Activated T-helper 1 cell treated with anti-CD3 and anti-CD28 coated beads, Interleukin-2, amount 50 U/mL, for 16 hours (primary cell): ENCODE results near the gene PCDH9.
"Not testable (repeated sequence)": the region's sequence is repeated elsewhere in the genome, so short reads cannot be mapped to it uniquely, and the experiment has no call there.

ENCODE experiments used
- DNase-seq, 2 donors: peaks; one replicate each; pipeline ENCODE4 v3.0.0-alpha.2; 2020; ENCODE audit warnings: low read depth in 1 of 2, low spot score in 1 of 2

The PCDH9 gene

GRCh38 chr13:66312312-66313087 lies 917.6 kb downstream of the PCDH9 start:
- no peak for DNase-seq

- DNase-seq = no peak
Measured at GRCh38 chr13:66305961-66306617, 924.0 kb downstream of the PCDH9 start.

- DNase-seq = no peak
Measured at GRCh38 chr13:66301482-66301881, 928.7 kb downstream of the PCDH9 start.

GRCh38 chr13:66301006-66301405 lies 929.1 kb downstream of the PCDH9 start:
- no peak for DNase-seq

GRCh38 chr13:66296875-66297274 lies 933.3 kb downstream of the PCDH9 start:
- DNase-seq = no peak

GRCh38 chr13:66296328-66296727 lies 933.8 kb downstream of the PCDH9 start:
- DNase-seq = no peak

- DNase-seq = not testable (repeated sequence)
Measured at GRCh38 chr13:66286806-66287205, 943.3 kb downstream of the PCDH9 start.

GRCh38 chr13:66275416-66275815 lies 954.7 kb downstream of the PCDH9 start:
- DNase-seq = no peak

GRCh38 chr13:66273011-66273410 lies 957.1 kb downstream of the PCDH9 start:
- DNase-seq = no peak

- no peak for DNase-seq
Measured at GRCh38 chr13:66266761-66267160, 963.4 kb downstream of the PCDH9 start.

- DNase-seq = no peak
Measured at GRCh38 chr13:66266348-66266747, 963.8 kb downstream of the PCDH9 start.

GRCh38 chr13:66265371-66265770 lies 964.8 kb downstream of the PCDH9 start:
- no peak for DNase-seq

GRCh38 chr13:66264971-66265370 lies 965.2 kb downstream of the PCDH9 start:
- no peak for DNase-seq

GRCh38 chr13:66262330-66262729 lies 967.8 kb downstream of the PCDH9 start:
- no peak for DNase-seq

- DNase-seq = not testable (repeated sequence)
Measured at GRCh38 chr13:66259426-66259825, 970.7 kb downstream of the PCDH9 start.
